LNCaP clone FGC (cell line): ENCODE measurements around the gene JKAMP.

Experiments
- DNase-seq: peaks from one replicate; pipeline ENCODE4 v3.0.0-alpha.2; 2011; ENCODE audit warnings: low read depth
- H3K4me3 ChIP-seq: 2 replicates; pipeline ENCODE4 v1.5.1; 2011; ENCODE audit warnings: mild to moderate bottlenecking, low read depth, low read length, control low read depth
- CTCF ChIP-seq: IDR thresholded peaks from 2 replicates; pipeline ENCODE4 v1.5.1; 2012; ENCODE audit warnings: mild to moderate bottlenecking; ENCODE audit not compliant: control insufficient read depth, insufficient read depth; ENCODE audit errors: extremely low read depth

The JKAMP gene

GRCh38 chr14:59510966-59511365 lies 26.6 kb downstream of the JKAMP start:
- DNase-seq: no peak
- TF ChIP-seq CTCF: no peak
- no peak overlapping the region for H3K4me3 ChIP-seq

GRCh38 chr14:59511916-59512575 lies 27.7 kb downstream of the JKAMP start:
- no peak overlapping the region for H3K4me3 ChIP-seq
- TF ChIP-seq CTCF: peak; percentile 48
- DNase-seq: no peak

GRCh38 chr14:59520224-59520623 lies 35.9 kb downstream of the JKAMP start:
- no peak for DNase-seq
- no peak overlapping the region for H3K4me3 ChIP-seq
- TF ChIP-seq CTCF: no peak

- no peak for DNase-seq
- TF ChIP-seq CTCF: no peak
- H3K4me3 ChIP-seq: no peak overlapping the region
Measured at GRCh38 chr14:59529189-59529588, 44.9 kb downstream of the JKAMP start.

GRCh38 chr14:59530349-59530748 lies 46.0 kb downstream of the JKAMP start:
- no peak for DNase-seq
- TF ChIP-seq CTCF: no peak
- H3K4me3 ChIP-seq: no peak overlapping the region

- DNase-seq: no peak
- TF ChIP-seq CTCF: no peak
- no peak overlapping the region for H3K4me3 ChIP-seq
Measured at GRCh38 chr14:59532419-59532818, 48.1 kb downstream of the JKAMP start.

- no peak for TF ChIP-seq CTCF
- no peak for DNase-seq
- no peak overlapping the region for H3K4me3 ChIP-seq
Measured at GRCh38 chr14:59534361-59534987, 50.2 kb downstream of the JKAMP start.
